T47D (cell line): Measurements from ENCODE around the gene DISP3.

Experiments
- DNase-seq, 2 experiments: peaks; one replicate each; pipeline versions ENCODE4 v3.0.0 to v3.0.0-alpha.2; 2011 to 2012; ENCODE audit warnings: low read depth in 1 of 2, low spot score in 1 of 2
- JUND ChIP-seq: IDR thresholded peaks from 2 replicates; pipeline ENCODE4 v1.6.1; 2012; ENCODE audit warnings: low read depth
- in situ Hi-C: cut with HindIII; loops from 2 replicates; pipeline ENCODE4 v1.10.0; 2016; ENCODE audit warnings: low sequenced_read_pairs, low pct_unique_long_range_greater_than_20kb

Gene DISP3

DNA sequence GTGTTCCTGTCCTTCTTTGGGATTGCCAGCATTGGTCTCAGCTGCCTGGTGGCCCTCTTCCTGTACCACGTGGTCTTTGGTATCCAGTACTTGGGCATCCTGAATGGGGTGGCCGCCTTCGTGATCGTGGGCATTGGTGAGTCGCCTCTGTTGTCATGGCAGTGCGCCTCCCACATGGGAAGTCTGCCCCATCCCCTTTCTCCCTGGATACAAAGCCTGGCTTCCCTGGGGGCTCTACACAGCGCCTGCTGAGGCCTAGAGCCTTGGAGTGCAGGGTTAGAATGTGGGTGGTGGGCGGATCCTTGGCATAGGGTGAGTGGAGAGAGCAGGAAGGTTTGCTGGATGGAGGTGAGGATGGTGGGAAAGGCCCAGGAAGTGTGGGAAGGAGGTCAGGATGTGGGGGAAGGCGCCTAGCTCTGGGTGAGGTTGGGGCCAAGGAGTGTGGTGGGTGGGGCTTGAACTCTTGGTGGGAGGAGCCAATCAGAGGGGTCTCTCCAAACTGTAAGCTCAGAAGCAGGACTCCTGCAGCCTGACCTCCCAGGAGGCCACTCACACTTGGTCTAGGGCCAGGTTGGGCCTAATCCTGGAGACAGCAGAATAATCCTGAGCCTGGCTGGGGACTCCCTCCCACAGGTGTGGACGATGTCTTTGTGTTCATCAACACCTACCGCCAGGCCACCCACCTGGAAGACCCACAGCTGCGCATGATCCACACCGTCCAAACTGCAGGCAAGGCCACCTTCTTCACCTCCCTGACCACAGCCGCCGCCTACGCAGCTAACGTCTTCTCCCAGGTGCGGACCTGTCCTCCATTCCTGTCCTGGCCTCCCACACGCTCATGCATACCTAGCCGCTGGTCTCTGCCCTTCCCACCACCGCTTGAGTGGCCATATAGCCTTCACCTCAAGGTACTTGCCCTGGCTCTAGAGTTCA is 36.7 kb downstream of the DISP3 start:
- TF ChIP-seq JUND = no peak
- in situ Hi-C loops = no loop called here
- no peak for DNase-seq

DNA sequence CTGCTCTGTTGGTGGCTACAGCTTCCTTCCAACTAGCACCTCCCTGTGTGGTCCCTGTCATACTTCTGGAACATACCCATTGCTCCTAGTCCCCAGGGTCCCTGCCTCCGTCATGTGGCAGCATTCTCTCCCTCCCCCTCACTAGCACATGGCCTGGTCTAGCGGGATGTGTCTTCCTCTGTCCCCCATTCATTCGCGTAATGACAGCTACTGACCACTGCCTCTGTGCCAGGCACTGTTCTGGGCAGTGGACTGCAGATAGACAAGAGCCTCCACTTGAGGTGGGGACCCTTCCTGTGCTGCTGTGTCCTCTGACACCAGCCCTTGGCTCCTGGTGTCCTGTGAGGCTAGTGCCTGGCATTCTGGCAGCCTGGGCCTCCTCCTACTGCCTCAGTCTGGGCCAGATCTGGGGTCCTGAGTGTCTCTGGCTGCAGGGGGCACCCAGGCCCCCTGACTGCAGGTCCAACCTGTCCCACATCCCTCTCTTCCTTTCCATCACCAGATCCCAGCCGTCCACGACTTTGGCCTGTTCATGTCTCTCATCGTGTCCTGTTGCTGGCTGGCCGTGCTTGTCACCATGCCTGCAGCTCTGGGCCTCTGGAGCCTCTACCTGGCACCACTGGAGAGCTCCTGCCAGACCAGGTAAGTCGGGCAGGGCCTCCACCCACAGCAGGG is 38.1 kb downstream of the DISP3 start:
- in situ Hi-C loops = no loop called here
- no peak for TF ChIP-seq JUND
- no peak for DNase-seq

DNA sequence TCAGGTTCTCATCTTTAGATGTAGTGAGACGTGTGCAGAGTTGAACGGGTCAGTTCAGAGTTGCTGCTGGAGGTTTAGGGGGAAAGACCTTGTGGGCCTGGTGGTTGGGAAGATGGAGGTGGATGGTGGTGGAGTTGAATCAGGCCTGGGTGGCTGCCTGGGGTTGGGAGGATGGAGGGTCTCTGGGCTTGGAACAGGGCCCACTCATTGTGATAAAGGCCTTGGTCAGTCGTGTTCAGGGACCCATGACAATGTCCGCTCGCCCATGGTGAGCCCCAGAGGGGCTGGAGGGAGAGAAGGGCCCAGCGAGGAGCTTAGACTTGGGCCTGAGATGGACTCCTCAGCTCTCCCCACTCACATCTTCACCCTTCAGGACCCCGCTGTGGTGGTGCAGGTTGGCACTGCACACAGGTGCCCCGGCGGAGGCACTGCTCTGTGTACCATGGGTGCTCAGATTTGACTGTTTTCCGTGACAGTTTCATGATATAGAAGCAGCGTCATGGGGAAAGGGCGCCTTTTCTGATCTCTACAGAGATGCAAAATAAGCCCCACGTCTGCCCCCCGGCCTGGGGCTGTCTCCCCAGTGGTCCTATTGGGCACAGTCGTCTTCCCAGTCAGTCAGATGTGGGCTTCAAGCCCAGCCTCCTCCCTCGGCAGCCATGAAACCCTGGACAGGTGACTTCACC is 39.2 kb downstream of the DISP3 start:
- in situ Hi-C loops = no loop called here
- no peak for TF ChIP-seq JUND
- DNase-seq = no peak

DNA sequence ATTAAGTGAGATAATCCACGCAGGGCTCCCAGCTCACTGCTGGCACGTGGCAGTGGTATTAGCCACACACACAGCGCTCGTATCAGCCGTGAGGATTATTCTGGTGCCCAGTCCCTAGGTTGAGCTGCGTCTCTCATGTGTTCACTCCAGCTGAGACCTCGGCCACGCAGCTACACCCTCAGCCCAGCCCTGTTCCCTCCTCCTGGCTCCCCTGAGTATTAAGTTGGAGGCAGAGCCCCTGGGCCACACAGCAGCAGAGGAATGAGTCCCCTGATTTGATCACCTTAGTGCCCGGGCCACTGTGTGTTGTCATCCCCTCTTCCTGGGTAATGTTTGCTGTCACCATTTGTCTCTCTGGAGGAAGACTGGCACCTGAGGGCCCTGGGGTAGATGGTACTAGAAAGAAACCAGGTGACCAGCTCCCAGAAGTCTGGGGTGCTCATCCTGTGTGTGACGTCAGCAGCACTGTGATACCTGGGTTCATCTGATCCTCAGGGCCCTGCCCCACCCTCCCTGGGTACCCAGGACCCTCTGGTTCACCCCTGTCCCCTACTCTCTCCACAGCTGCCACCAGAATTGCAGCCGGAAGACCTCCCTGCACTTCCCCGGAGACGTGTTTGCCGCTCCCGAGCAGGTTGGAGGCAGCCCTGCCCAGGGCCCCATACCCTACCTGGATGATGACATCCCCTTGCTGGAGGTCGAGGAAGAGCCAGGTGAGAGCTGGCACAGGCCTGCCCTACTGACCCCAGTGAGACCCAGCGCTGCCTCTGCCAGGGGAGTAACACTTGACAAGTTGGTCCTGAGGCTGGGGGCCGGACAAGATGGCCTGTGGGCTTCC is 40.1 kb downstream of the DISP3 start:
- DNase-seq = no peak
- no peak for TF ChIP-seq JUND
- in situ Hi-C loops = no loop called here

DNA sequence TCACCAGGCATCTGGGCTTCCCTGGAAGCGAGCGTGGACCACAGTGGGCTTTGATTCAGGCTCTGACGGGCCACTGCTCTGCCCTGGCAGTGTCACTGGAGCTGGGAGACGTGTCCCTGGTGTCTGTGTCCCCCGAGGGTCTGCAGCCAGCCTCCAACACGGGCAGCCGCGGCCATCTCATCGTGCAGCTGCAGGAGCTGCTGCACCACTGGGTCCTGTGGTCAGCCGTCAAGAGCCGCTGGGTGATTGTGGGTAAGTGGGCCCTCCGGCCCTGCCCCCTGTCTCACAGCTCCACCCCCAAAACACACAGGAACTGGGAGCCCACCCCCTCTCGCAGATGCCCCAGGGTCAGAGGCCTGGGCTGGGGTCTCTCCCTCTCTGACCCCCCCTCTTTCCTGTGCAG is 40.7 kb downstream of the DISP3 start:
- no peak for TF ChIP-seq JUND
- in situ Hi-C loops = no loop called here
- no peak for DNase-seq

DNA sequence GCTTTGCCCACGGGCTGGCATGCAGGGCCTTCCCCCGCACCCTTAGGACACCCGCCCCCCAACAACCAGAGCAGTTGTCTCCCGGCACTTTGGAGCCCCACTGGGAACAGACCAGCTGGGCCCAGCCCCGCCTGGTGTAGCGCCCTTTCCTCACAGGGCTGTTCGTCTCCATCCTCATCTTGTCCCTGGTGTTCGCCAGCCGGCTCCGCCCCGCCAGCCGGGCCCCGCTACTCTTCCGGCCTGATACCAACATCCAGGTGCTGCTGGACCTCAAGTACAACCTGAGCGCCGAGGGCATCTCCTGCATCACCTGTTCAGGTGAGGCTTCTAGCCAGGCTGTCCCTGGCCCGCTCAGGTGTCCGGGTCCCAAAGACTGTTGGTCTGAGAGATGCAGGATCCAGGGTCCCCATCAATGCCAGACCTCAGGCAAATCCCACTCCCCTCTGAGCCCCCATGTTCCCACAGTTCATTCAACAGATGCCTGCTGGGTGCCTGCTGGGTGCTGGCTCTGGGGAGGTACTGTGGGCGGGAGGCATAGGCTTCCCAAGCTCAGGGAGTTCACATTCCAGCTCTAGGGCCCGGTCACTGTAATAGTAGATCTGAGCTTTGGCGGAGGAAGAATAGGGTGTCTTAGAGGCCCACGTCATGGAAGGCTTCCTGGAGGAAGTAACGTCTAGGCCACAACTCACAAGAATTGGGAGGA is 41.7 kb downstream of the DISP3 start:
- no peak for DNase-seq

DNA sequence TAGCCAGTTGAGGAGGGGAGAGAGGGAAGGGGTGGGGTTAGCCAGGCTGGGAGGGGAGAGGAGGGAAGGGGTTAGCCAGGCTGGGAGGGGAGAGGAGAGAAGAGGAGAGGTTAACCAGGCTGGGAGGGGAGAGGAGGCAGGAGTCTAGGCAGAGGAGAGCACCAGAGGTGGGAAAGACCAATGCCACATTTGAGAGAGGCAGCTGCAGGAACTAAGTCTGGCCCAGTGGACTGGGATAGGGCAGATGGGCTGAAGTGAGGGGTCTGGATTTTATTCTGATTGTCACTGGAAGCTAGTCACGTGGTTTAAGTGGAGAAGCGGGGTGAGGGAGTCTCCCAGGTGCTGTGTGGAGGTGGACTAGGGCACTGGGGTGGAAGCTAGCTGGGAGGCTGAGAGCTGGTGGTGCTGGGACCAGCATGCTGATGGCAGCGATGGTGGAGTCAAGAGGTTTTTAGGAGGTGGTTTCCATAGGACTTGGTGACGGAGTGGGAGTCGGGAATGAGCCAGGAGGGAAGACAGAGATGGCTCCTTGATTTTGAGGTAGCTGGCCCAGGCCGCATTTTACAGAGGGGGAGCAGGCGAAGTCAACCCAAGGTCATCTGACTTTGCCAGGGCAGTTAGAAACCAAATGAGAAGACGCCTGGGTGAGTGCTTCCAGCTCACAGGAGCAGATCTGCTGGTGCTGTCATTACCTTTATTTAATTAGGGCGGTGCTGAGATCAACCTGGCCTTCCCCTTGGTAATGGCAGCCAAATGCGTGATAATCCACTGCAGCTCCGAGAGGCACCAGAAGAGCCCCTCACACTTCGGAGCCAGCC is 42.8 kb downstream of the DISP3 start:
- TF ChIP-seq JUND = no peak
- in situ Hi-C loops = no loop called here

More for the DNA sequence above, 41.7 kb downstream of the DISP3 start:
- TF ChIP-seq JUND = no peak
- in situ Hi-C loops = no loop called here

DNA sequence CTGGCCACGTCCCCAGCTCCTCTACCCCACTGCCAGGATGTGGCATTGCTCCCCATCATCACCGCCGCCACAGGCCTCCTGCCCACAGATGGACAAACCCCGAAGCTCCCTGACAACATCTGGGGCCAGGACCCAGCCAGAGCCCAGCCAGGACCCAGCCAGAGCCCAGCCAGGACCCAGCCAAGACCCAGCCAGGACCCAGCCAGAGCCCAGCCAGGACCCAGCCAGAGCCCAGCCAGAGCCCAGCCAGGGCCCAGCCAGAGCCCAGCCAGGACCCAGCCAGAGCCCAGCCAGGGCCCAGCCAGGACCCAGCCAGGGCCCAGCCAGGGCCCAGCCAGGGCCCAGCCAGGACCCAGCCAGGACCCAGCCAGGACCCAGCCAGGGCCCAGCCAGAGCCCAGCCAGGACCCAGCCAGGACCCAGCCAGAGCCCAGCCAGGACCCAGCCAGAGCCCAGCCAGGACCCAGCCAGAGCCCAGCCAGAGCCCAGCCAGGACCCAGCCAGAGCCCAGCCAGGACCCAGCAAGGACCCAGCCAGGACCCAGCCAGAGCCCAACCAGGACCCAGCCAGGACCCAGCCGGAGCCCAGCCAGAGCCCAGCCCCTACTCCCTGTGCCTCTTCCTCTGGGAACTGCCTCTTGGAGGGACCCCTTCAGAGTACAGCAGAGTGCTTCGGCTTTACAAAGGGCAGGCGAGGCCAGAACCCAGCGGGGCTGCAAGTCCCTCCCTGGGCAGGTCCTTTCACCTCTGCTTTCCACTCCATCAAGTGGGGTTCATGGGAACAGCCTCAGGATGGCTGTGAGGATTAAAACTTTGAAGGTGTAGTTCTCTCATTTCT is 43.7 kb downstream of the DISP3 start:
- no peak for DNase-seq
- no peak for TF ChIP-seq JUND
- in situ Hi-C loops = no loop called here

More for the DNA sequence above, 42.8 kb downstream of the DISP3 start:
- no peak for DNase-seq

DNA sequence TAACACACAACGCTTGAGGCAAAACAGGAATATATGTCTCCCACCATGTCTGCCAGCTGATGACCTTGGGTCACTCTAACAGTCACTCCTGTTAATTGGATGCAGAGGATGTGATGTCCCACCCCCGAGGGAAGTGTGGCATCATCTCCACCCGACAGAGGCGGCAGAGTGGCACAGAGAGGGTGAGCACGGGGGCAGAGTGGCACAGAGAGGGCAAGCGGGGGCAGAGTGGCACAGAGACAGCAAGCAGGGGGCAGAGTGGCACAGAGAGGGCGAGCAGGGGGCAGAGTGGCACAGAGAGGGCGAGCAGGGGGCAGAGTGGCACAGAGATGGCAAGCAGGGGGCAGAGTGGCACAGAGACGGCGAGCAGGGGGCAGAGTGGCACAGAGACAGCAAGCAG is 44.3 kb downstream of the DISP3 start:
- no peak for TF ChIP-seq JUND
- in situ Hi-C loops = no loop called here
- DNase-seq = no peak
